Hematopoietic multipotent progenitor cell treated with erythropoietin and hydrocortisone succinate and interleukin-3 and kit ligand, for 6 days (in vitro differentiated cells): ENCODE data around the gene TUBD1.

Experiments used
- DNase-seq: peaks from one replicate; pipeline ENCODE4 v3.0.0-alpha.2; 2015

The TUBD1 gene

GRCh38 chr17:59814685-59815084, 78.1 kb downstream of the TUBD1 start:
- DNase-seq: no peak

- no peak for DNase-seq
Observed at GRCh38 chr17:59814276-59814675, 78.5 kb downstream of the TUBD1 start.

GRCh38 chr17:59812139-59812538, 80.6 kb downstream of the TUBD1 start:
- DNase-seq: peak; percentile 38

GRCh38 chr17:59811209-59811608, 81.5 kb downstream of the TUBD1 start:
- DNase-seq: no peak

- DNase-seq: no peak
Observed at GRCh38 chr17:59810894-59811153, 81.9 kb downstream of the TUBD1 start.
